ENCODE results near the gene LRRIQ1. TPM values are rescaled to one million over a fixed set of nuclear protein-coding genes. Genes with fewer than 3 reads are reported as not detected.

Gene LRRIQ1
- total and polyA plus RNA-seq, 2 of the 4 experiments (the other 2 are of a cell fraction), result under 0.01 to 0.05 TPM

DNA sequence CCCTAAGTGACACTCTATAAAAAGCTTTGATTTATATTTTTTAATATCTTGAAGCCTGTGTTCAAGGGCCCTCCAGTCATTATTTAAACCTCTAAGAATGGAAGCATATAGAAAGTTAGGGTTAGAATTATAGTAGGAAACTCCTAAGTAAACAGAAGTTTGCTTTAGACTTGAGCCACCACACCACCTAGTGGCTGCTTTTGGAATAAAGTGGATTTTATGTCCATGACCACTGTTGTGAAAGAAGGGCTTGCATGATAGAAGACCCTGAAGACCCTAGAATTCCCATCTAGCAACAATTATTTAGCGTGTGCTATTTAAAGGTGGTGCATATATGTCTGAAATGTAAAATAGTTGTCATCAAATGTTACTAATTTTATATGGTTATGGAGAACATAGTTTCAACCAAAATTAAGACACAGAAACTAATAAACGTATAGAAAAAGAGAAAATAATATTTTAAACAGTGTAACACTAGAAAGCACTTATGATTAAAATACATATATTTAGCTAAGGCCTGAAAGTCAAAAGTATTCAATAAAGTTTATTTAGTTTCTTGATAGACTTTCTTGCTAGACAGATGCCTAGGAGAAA lies 21.3 kb downstream of the LRRIQ1 start:
- Histone ChIP-seq H4K91ac (ENCODE audit: insufficient read depth, low read depth, low read length) (no peak overlapping the region), H4K20me1 (ENCODE audit: insufficient read depth, low read length) (no peaks in the 10 kb centered on the region), H3K9me3 (ENCODE audit: control insufficient read depth, insufficient read depth, low read length) (no peaks in the 10 kb centered on the region), H3K4ac (ENCODE audit: low read depth, low read length) (no peak overlapping the region), H3K4me3 (ENCODE audit: insufficient read depth, low read depth, low read length) (no peak overlapping the region), H3K4me1 (ENCODE audit: control insufficient read depth, insufficient read depth, low read length) (no peaks in the 10 kb centered on the region), H3K9ac (ENCODE audit: low read depth, low read length) (no peak overlapping the region), H4K5ac (ENCODE audit: low read depth, low read length) (no peak overlapping the region), H3K56ac (ENCODE audit: extremely low read depth, insufficient read depth, low read length) (no peak overlapping the region), H3K36me3 (ENCODE audit: control insufficient read depth, insufficient read depth, low read length) (no peaks in the 10 kb centered on the region), H2AK9ac (replicated peaks; ENCODE audit: low read depth, low read length, poor library complexity) (no peak overlapping the region), H2AK5ac (ENCODE audit: low read depth, low read length) (no peak overlapping the region), H2BK20ac (ENCODE audit: low read depth, low read length) (no peak overlapping the region), H2AFZ (replicated peaks; ENCODE audit: low read length, poor library complexity) (no peak overlapping the region), H4K8ac (ENCODE audit: low read depth in 2 of 2, low read length in 2 of 2) (no peak overlapping the region), H3K27me3 (ENCODE audit: control insufficient read depth, insufficient read depth, low read length) (no peaks in the 10 kb centered on the region), H3K18ac (ENCODE audit: low read depth, low read length) (no peak overlapping the region), H3K9me1 (ENCODE audit: insufficient read depth, low read length) (no peaks in the 10 kb centered on the region), H3K27ac (ENCODE audit: insufficient read depth, low read length) (no peak overlapping the region), H3K23ac (ENCODE audit: low read depth, low read length) (no peak overlapping the region), H2BK5ac (ENCODE audit: low read depth, low read length, poor library complexity, severe bottlenecking) (no peak overlapping the region), H3K79me1 (ENCODE audit: low read depth in 1 of 2, low read length in 2 of 2) (no peaks in the 10 kb centered on the region), H2BK15ac (ENCODE audit: low read depth, low read length) (no peak overlapping the region), H3K4me2 (ENCODE audit: low read depth, low read length) (no peak overlapping the region), H3K14ac (replicated peaks; ENCODE audit: low read depth, low read length) (no peak overlapping the region), H2BK120ac (ENCODE audit: low read depth, low read length) (no peak overlapping the region)
- TF ChIP-seq RAD21 (IDR thresholded peaks at IDR 0.05; ENCODE audit: low read length) (peak; percentile 45), SMC3 (IDR thresholded peaks at IDR 0.05; ENCODE audit: low read depth, low read length) (peak; percentile 35), CEBPB (IDR thresholded peaks at IDR 0.05; ENCODE audit: low read depth, low read length) (0 out of 2 replicates have a peak, but pooled peaks have one; percentile 11), NFE2L2 (IDR thresholded peaks at IDR 0.05; ENCODE audit: low read depth, low read length) (no peak)
- TF ChIP-seq, protein P1, sequence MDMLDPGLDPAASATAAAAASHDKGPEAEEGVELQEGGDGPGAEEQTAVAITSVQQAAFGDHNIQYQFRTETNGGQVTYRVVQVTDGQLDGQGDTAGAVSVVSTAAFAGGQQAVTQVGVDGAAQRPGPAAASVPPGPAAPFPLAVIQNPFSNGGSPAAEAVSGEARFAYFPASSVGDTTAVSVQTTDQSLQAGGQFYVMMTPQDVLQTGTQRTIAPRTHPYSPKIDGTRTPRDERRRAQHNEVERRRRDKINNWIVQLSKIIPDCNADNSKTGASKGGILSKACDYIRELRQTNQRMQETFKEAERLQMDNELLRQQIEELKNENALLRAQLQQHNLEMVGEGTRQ (IDR thresholded peaks at IDR 0.05; ENCODE audit: low read depth, low read length), result no peak
- TF ChIP-seq, protein P2, sequence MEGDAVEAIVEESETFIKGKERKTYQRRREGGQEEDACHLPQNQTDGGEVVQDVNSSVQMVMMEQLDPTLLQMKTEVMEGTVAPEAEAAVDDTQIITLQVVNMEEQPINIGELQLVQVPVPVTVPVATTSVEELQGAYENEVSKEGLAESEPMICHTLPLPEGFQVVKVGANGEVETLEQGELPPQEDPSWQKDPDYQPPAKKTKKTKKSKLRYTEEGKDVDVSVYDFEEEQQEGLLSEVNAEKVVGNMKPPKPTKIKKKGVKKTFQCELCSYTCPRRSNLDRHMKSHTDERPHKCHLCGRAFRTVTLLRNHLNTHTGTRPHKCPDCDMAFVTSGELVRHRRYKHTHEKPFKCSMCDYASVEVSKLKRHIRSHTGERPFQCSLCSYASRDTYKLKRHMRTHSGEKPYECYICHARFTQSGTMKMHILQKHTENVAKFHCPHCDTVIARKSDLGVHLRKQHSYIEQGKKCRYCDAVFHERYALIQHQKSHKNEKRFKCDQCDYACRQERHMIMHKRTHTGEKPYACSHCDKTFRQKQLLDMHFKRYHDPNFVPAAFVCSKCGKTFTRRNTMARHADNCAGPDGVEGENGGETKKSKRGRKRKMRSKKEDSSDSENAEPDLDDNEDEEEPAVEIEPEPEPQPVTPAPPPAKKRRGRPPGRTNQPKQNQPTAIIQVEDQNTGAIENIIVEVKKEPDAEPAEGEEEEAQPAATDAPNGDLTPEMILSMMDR (conservative IDR thresholded peaks at IDR 0.05; ENCODE audit: low read depth, low read length), result peak; percentile 67
- intact Hi-C loops (cut with micrococcal nuclease) (loop anchor here (1.0 kb wide), 1 partner anchor 183 kb away; no protein-coding TSS in a partner anchor), dilution Hi-C loops (cut with HindIII; ENCODE audit: low sequenced_read_pairs, unreplicated experiment) (no loop called here), in situ Hi-C loops (cut with MboI; ENCODE audit: low sequenced_read_pairs) (no loop called here)
- ChIA-PET POLR2A (ENCODE audit: unreplicated experiment) (no interaction called here), CTCF (interaction anchor here (0.8 to 1.0 kb wide), 6 partner anchors 10 to 391 kb away, joined by 3 to 5 read pairs (median 4); partner anchors contain the start of genes LRRIQ1 and TSPAN19)
- no TSS peak for BruUV-seq (replicated peaks)
- no CpG with 5 or more reads among the region's 2 CpGs for WGBS, 2 experiments (ENCODE audit: extremely low coverage in 2 of 2, insufficient read length in 1 of 2)
- peak; percentile 56; the same call in 1 of the 2 replicates for ATAC-seq (ENCODE audit: low read depth)
- peak; percentile 41 for DNase-seq
